Hepatocyte (in vitro differentiated cells): ENCODE data around the gene ELMO2. TPM values are rescaled to one million over a fixed set of nuclear protein-coding genes. Genes with fewer than 3 reads are reported as not detected.

Source experiments
- DNase-seq: peaks from one replicate; pipeline ENCODE4 v3.0.0-alpha.2; 2016; ENCODE audit warnings: low spot score
- H2AFZ ChIP-seq: fragments of 200-600 bp; sonication (generic); 2 replicates; pipeline ENCODE4 v1.6.0; 2016; ENCODE audit warnings: antibody characterized with exemption, mild to moderate bottlenecking
- H3K27ac ChIP-seq: fragments of 200-600 bp; sonication (generic); 2 replicates; pipeline ENCODE4 v1.5.1; 2016; ENCODE audit warnings: mild to moderate bottlenecking
- H3K27me3 ChIP-seq: fragments of 200-600 bp; sonication (generic); 2 replicates; pipeline ENCODE4 v1.6.1; 2016
- H3K36me3 ChIP-seq: fragments of 200-600 bp; sonication (generic); replicated peaks from 2 replicates; pipeline ENCODE4 v1.5.1; 2016; ENCODE audit warnings: low read depth; ENCODE audit not compliant: insufficient read depth
- H3K4me1 ChIP-seq: fragments of 200-600 bp; sonication (generic); 2 replicates; pipeline ENCODE4 v1.5.1; 2016; ENCODE audit warnings: mild to moderate bottlenecking, moderate library complexity; ENCODE audit not compliant: insufficient read depth
- H3K4me2 ChIP-seq: fragments of 200-600 bp; sonication (generic); 2 replicates; pipeline ENCODE4 v1.6.0; 2016
- H3K4me3 ChIP-seq: fragments of 200-600 bp; sonication (generic); 2 replicates; pipeline ENCODE4 v1.5.1; 2016; ENCODE audit warnings: mild to moderate bottlenecking
- H3K79me2 ChIP-seq: fragments of 200-600 bp; sonication (generic); 2 replicates; pipeline ENCODE4 v1.6.0; 2017; ENCODE audit warnings: mild to moderate bottlenecking
- H3K9me2 ChIP-seq: fragments of 200-600 bp; sonication (generic); replicated peaks from 2 replicates; pipeline ENCODE4 v1.6.0; 2017; ENCODE audit warnings: mild to moderate bottlenecking; ENCODE audit not compliant: insufficient read depth
- H3K9me3 ChIP-seq: fragments of 200-600 bp; sonication (generic); 2 replicates; pipeline ENCODE4 v1.5.1; 2016; ENCODE audit warnings: low read depth, mild to moderate bottlenecking
- H4K20me1 ChIP-seq: fragments of 200-600 bp; sonication (generic); 2 replicates; pipeline ENCODE4 v1.6.0; 2016; ENCODE audit warnings: mild to moderate bottlenecking; ENCODE audit not compliant: insufficient read depth, poor library complexity, severe bottlenecking
- CTCF ChIP-seq: fragments of 200-600 bp; sonication (generic); IDR thresholded peaks from 2 replicates; pipeline ENCODE4 v1.5.1; 2016; ENCODE audit warnings: antibody characterized with exemption, mild to moderate bottlenecking; ENCODE audit not compliant: poor library complexity
- EZH2 ChIP-seq: fragments of 200-600 bp; sonication (generic); IDR thresholded peaks from 2 replicates; pipeline ENCODE4 v1.6.1; 2016; ENCODE audit warnings: antibody characterized with exemption, mild to moderate bottlenecking, borderline replicate concordance
- EZH2phosphoT487 ChIP-seq: fragments of 200-600 bp; sonication (generic); IDR thresholded peaks from one replicate; pipeline ENCODE4 v1.6.1; 2018; ENCODE audit warnings: antibody characterized with exemption, mild to moderate bottlenecking, low read depth, moderate library complexity; ENCODE audit not compliant: unreplicated experiment, severe bottlenecking
- WGBS: methylation state at CpG from one replicate; pipeline ENCODE4 v1.1.6; 2016; ENCODE audit warnings: low lambda C conversion rate; ENCODE audit errors: missing lambda C conversion rate; 5-methylcytosine and 5-hydroxymethylcytosine counted together
- polyA plus RNA-seq: library from polyadenylated mRNA; unstranded; fragments of >200 nt; fragmentation: Nextera tagmentation; extraction: Ambion mirVana; gene quantifications from 2 replicates; pipeline ENCODE4 v1.2.1, GENCODE V29; 2016
- total RNA-seq: library from RNA; depleted of rRNA; stranded (reverse); fragments of >200 nt; gene quantifications from 2 replicates; pipeline ENCODE4 v1.2.3, GENCODE V29; 2014

The ELMO2 gene
- total and polyA plus RNA-seq, 2 experiments from 2014 or later = 35.0 to 42.3 TPM

- no peak for DNase-seq
- Histone ChIP-seq H3K27ac (no peak overlapping the region), H3K4me2 (no peak overlapping the region), H3K9me3 (no peaks in the 10 kb centered on the region), H2AFZ (no peak overlapping the region), H3K4me3 (no peak overlapping the region), H4K20me1 (no peaks in the 10 kb centered on the region), H3K27me3 (no peaks in the 10 kb centered on the region), H3K9me2 (no peaks in the 10 kb centered on the region), H3K36me3 (no peaks in the 10 kb centered on the region), H3K4me1 (peaks cover 19% of the 10 kb centered on the region), H3K79me2 (peaks cover 14% of the 10 kb centered on the region)
- TF ChIP-seq EZH2 (no peak), EZH2phosphoT487 (no peak), CTCF (no peak)
- WGBS = 94% methylated on average over 5 of the region's 5 CpGs
Measured at GRCh38 chr20:46367234-46367633, 39.2 kb downstream of the ELMO2 start.

DNA sequence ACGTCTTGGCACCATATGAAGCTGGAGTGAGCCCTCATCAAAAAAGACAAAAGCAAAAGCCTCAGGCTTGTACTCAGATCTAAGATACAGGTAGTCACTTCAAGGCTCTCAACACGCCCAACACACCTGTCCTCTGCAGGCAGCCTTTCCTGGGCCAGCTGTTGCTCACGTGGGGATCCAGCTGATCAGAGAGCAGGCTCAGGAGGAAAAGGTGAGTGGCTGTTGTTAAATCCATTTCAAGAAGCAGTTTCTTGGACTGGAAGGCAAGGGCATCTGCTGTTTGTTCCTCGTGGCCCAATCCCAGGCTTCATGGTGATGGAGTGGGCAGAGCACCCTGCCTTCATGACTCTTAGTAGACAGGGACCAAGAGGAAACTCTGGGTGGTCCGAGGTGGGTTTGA lies 39.6 kb downstream of the ELMO2 start:
- H3K27ac ChIP-seq = no peak overlapping the region
- TF ChIP-seq EZH2 (no peak), EZH2phosphoT487 (no peak), CTCF (no peak)
- H3K4me2 ChIP-seq = no peak overlapping the region
- no peak overlapping the region for H2AFZ ChIP-seq
- no peaks in the 10 kb centered on the region for H3K9me3 ChIP-seq
- WGBS = 94% methylated on average over 5 of the region's 5 CpGs
- peaks cover 18% of the 10 kb centered on the region for H3K79me2 ChIP-seq
- no peak overlapping the region for H3K4me3 ChIP-seq
- H3K27me3 ChIP-seq = no peaks in the 10 kb centered on the region
- peaks cover 19% of the 10 kb centered on the region for H3K4me1 ChIP-seq
- H3K9me2 ChIP-seq = no peaks in the 10 kb centered on the region
- no peaks in the 10 kb centered on the region for H3K36me3 ChIP-seq
- no peaks in the 10 kb centered on the region for H4K20me1 ChIP-seq
- DNase-seq = no peak

GRCh38 chr20:46365487-46366220 lies 40.8 kb downstream of the ELMO2 start:
- Histone ChIP-seq H4K20me1 (peaks cover 3% of the 10 kb centered on the region), H2AFZ (no peak overlapping the region), H3K27me3 (no peaks in the 10 kb centered on the region), H3K9me3 (no peaks in the 10 kb centered on the region), H3K36me3 (no peaks in the 10 kb centered on the region), H3K27ac (no peak overlapping the region), H3K4me1 (peaks cover 19% of the 10 kb centered on the region), H3K9me2 (no peaks in the 10 kb centered on the region), H3K4me3 (no peak overlapping the region), H3K4me2 (peak overlapping the region; percentile 90), H3K79me2 (peaks cover 27% of the 10 kb centered on the region)
- DNase-seq = no peak
- TF ChIP-seq EZH2phosphoT487 (no peak), EZH2 (no peak), CTCF (no peak)
- WGBS = 96% methylated on average over 5 of the region's 5 CpGs
